Subcutaneous adipose tissue (tissue), 4 donors: ENCODE measurements around the gene GDAP2. TPM values are rescaled to one million over a fixed set of nuclear protein-coding genes. Genes with fewer than 3 reads are reported as not detected.

Experiments used
- total RNA-seq, 4 donors: library from RNA; depleted of rRNA; stranded (reverse); fragments of >200 nt; gene quantifications; one replicate each; pipeline ENCODE4 v1.1.0, GENCODE V29; 2016
- TF ChIP-seq, protein P1 (sequence below): fragments of 450-650 bp; IDR thresholded peaks from one replicate; pipeline ENCODE4 v1.5.1; 2016; ENCODE audit warnings: low read depth, mild to moderate bottlenecking, control low read depth, antibody characterized with exemption, moderate library complexity

The GDAP2 gene
- total RNA-seq, 4 donors from 2014 or later: 31.0 to 47.6 (median 34.3) TPM

DNA sequence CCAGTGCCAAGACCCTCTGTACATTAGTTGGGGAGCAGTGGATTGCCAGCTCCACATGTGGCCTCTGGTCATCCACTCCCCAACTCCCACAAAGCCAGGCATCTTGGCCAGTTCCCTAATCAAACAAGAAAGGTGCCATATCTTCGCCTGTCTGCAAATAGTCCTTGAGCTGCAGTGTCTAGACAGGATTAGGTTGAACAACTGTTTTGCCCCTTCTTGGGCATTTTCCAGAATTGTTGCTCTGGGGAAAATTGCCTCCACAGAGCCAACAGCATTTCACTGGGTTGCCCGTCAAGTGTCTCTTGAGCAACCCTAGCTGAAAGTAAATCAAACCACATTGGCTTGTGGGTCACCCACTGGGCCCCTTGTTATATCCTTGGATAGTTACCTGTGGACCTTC, 109.3 kb downstream of the GDAP2 start:
- TF ChIP-seq, protein P1, sequence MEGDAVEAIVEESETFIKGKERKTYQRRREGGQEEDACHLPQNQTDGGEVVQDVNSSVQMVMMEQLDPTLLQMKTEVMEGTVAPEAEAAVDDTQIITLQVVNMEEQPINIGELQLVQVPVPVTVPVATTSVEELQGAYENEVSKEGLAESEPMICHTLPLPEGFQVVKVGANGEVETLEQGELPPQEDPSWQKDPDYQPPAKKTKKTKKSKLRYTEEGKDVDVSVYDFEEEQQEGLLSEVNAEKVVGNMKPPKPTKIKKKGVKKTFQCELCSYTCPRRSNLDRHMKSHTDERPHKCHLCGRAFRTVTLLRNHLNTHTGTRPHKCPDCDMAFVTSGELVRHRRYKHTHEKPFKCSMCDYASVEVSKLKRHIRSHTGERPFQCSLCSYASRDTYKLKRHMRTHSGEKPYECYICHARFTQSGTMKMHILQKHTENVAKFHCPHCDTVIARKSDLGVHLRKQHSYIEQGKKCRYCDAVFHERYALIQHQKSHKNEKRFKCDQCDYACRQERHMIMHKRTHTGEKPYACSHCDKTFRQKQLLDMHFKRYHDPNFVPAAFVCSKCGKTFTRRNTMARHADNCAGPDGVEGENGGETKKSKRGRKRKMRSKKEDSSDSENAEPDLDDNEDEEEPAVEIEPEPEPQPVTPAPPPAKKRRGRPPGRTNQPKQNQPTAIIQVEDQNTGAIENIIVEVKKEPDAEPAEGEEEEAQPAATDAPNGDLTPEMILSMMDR: no peak

DNA sequence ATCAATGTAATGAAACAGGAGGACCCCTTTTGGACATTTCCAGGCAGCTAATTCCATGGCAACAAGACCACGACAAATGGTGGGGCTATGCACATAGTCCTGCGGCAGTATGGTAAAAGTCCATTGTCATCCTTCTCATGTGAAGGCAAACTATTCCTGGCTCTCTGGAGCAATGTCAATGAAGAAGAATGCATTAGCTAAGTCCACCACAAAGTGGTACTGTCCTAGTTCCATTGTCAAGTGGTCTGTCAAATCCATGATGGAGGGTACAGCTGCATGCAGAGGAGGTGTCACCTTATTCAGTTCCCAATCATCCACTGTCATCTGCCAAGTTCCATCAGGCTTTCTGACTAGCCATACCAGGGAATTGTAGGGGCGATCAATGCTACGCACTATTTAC, 110.1 kb downstream of the GDAP2 start:
- TF ChIP-seq, protein P1: no peak

DNA sequence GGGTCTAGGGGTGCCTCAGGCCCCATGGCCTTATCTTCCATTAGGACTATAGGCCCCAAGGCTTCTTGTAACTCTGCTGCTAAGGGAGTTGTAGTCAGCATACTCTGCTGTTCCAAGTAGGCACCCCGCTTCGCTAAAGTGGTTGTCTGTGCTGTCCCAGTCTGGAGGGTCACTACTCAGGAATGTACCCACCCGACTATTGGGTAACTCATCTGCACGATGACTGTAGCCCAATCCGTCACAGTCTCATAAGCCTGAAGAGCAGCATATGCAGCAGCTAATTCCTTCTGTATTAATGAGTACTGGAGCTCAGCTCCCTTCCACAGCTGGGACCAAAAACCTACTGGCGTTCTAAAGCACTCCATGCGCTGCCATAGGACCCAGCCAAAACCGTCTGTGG, 111.0 kb downstream of the GDAP2 start:
- TF ChIP-seq, protein P1: no peak

DNA sequence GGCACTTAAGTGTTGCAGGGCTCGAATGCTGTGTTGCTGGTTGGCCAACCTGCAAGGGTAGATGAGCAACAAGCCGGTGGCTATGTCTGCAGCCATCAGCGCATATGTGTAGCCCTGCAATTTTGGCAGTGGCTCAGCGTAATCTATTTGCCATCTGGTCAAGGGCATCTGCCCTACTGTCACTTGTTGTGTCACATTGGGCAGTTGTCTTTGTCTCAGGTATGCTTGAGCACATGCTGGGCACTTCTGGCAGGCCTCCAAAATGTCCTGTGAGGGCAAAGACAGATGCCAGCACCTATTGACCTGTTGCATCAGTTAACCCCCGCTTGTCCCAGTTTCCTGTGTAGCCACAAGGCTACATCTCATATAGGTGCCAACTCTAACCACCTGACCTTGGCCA, 111.8 kb downstream of the GDAP2 start:
- TF ChIP-seq, protein P1: no peak

DNA sequence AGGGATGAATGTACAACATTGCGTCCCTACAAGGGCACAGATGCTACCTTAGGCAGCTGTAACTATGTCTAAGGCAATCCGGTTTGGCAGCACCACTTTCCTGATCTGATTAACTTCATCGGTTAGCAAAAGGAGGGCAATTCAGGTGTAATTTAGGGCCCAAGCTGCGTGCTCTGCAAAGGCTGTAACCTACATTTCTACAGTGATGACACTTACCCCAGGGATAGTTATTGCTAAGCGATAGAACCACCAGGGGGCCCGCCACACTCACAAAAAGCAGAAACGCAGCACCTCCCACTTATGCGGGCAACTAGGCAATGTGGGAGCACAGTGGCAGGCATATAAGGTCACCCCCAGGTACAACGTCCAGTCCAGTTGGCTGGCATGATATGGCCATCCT, 113.5 kb downstream of the GDAP2 start:
- TF ChIP-seq, protein P1: no peak

DNA sequence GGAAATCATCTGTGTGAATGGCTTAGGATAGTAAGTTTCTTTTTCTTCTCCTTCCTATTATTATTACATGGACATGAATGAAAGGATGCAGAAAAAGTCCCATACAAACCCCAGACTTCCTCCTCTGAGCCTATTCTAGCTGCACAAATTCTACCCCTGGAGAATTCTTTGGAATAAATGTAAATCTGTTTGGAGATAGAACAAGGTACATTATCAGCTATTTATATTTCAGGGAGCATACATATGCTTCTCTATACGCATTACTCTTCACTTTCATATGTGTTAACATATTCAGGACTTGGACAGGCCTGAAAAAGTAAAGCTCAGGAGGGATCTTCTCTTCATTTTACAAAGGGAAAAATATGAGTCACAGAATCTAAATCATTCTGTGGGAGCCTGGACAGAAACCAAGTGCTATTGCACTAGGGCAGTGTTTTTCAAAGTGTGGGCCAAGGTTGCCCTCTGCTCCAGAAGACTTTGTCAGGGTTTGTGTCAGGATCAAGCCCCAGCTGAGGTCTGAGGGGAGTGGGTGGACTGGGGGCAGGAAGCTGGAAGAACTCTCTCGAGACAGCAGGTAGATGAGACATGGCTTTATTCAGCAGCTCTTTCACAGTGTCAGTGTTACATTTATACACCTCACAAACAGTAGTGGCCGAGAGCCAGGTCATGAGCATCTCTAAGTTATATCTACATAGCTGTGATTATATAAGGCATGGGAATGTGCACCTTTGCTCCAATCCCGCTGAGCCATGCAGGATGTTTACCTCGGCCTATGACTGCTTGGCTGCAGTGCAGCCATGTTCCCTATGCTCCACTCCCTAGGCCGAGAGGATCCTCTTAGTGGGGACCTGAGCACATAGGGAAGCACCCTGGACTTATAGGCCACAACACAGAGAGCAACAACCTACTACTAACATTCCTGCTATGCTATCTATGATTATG, 114.3 kb downstream of the GDAP2 start:
- TF ChIP-seq, protein P1: no peak

Other genes starting within 250 kb of the GDAP2 start
- gene WDR3, start 118 bp upstream of the GDAP2 start, total RNA-seq: 10 to 100 TPM in 3 of 4 donors, 1 to 10 TPM in 1; 7.0 to 13.2 (median 11.1) TPM